Activated naive CD4-positive, alpha-beta T cell treated with anti-CD3 and anti-CD28 coated beads, Interleukin-2, amount 50 U/mL, for 24 hours (primary cell): ENCODE results near the gene ATP8B2.
"Not testable (repeated sequence)": the region's sequence is repeated elsewhere in the genome, so short reads cannot be mapped to it uniquely, and the experiment has no call there.

Experiments
- H3K27ac Mint-ChIP-seq: one replicate; pipeline ENCODE4 v1.8.0; 2021; ENCODE audit warnings: mild to moderate bottlenecking, mixed read lengths
- H3K27me3 Mint-ChIP-seq: one replicate; pipeline ENCODE4 v1.8.0; 2021; ENCODE audit warnings: mixed read lengths
- H3K36me3 Mint-ChIP-seq: one replicate; pipeline ENCODE4 v1.8.0; 2021; ENCODE audit warnings: mixed read lengths
- H3K4me1 Mint-ChIP-seq: one replicate; pipeline ENCODE4 v1.8.0; 2021; ENCODE audit warnings: mixed read lengths
- H3K4me3 Mint-ChIP-seq: one replicate; pipeline ENCODE4 v1.8.0; 2021; ENCODE audit warnings: mild to moderate bottlenecking, mixed read lengths
- H3K9me3 Mint-ChIP-seq: one replicate; pipeline ENCODE4 v1.8.0; 2021; ENCODE audit warnings: mixed read lengths

Gene ATP8B2

DNA sequence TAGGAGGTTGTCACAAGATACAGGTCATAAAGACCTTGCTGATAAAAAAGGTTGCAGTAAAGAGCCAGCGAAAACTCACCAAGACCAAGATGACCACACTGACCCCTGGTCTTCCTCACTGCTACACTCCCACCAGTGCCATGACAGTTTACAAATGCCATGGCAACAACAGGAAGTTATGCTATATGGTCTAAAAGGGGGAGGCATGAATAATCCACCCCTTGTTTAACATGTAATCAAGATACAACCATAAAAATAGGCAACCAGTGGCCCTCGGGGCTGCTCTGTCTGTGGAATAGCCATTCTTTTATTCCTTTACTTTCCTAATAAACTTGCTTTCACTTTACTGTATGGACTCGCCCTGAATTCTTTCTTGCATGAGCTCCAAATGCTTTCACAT, 11.1 kb upstream of the ATP8B2 start:
- H3K36me3 Mint-ChIP-seq, H3K27me3 Mint-ChIP-seq, H3K4me3 Mint-ChIP-seq, H3K4me1 Mint-ChIP-seq, H3K9me3 Mint-ChIP-seq, H3K27ac Mint-ChIP-seq: not testable (repeated sequence)

DNA sequence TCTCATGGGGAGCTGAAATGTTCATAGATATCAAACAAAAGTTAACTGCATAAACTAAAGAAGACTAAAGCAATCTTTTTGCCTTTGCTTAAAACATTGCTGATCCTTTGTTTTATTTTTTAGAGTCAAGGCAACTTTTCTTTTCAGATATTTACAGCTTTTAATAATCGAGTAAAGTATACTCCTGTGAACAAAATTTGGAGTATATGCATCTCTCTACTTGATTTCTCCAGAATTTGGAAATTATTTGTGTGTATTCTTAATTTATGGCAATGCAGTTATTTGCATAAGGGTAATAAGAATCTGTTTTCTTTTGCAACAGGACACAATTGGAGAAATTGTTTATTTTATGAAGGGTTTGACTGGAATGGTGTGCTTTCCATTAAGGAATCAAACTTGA, 8.6 kb upstream of the ATP8B2 start:
- Mint-ChIP-seq H3K9me3 (no peaks in the 10 kb centered on the region), H3K27me3 (no peaks in the 10 kb centered on the region), H3K36me3 (no peaks in the 10 kb centered on the region), H3K4me3 (no peak overlapping the region), H3K27ac (no peak overlapping the region), H3K4me1 (no peaks in the 10 kb centered on the region)

DNA sequence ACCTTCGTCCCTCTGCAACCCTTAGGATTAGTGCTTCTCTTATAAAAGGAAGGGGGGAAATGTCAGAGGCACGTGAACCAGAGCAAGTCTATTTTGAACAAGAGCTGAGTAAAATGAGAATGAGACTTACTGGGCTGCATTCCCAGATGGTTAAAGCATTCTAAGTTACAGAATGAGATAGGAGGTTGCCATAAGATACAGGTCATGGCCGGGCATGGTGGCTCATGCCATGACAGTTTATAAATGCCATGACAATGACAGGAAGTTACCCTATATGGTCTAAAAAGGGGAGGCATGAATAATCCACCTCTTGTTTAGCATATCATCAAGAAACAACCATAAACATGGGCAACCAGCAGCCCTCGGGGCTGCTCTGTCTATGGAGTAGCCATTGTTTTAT, 6.9 kb upstream of the ATP8B2 start:
- Mint-ChIP-seq H3K27me3 (no peaks in the 10 kb centered on the region), H3K36me3 (no peaks in the 10 kb centered on the region), H3K4me1 (no peaks in the 10 kb centered on the region), H3K9me3 (no peaks in the 10 kb centered on the region), H3K27ac (no peak overlapping the region), H3K4me3 (no peak overlapping the region)

DNA sequence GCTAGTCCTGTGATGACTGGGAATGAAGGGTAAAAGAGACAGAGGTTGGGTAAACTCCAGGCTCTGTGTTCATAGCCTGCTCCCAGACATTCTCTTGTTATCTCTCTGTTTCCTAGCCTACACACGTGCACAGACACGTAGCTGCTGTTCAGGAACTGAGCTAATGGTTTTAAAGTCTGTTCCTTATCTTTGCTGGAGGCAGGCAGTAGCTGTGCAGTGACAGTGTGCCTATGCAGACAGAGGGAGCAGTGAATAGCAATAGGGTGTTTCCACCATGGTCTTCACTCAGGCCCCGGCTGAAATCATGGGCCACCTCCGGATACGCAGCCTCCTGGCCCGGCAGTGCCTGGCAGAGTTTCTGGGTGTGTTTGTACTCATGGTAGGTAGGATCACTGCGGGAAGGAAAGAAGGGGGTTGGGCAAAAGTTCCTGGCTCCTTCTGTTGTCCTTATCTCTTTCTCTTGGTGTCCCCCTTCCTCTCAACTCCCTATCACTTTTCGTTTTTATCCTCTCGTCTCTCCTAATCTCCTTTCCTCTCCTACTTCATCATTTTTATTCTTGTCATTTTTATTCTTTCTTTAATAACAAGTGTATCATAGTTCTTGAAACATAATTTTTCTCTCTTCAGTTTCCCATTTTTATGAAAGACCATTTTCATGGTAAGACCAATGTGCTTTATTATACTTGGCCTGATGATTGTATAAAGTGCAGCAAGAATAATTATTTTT, 4.3 kb upstream of the ATP8B2 start, which contains the start of gene AQP10:
Gene AQP10 (plus strand): TSS at position 212 of the 727 bp plus-strand sequence. CDS start 63 bp downstream, at position 275.
- H3K4me3 Mint-ChIP-seq, result no peak within 1 kb of the TSS
- peak within 1 kb of the TSS; percentile 71 for H3K27ac Mint-ChIP-seq
- no peaks in the 10 kb centered on the region for H3K9me3 Mint-ChIP-seq

DNA sequence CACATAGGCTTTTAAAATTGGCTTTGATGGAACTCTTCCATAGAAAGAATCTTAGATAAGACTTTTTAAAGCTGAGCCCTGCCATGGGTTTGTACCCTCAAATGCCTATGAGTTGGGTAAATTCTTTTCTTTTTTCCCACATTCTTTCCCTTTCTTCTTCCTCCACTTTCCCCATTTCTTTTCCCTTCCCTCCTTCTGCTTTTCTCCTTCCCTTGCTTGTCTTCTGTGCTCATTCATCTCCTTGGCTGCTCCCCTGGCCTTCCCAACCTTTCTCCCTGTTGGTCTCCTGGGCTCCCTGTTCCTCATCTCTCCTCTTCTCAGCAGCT, 3.8 kb upstream of the ATP8B2 start:
- H3K9me3 Mint-ChIP-seq, H3K36me3 Mint-ChIP-seq, H3K4me1 Mint-ChIP-seq, H3K4me3 Mint-ChIP-seq, H3K27me3 Mint-ChIP-seq, H3K27ac Mint-ChIP-seq: not testable (repeated sequence)

More for the DNA sequence above, 4.3 kb upstream of the ATP8B2 start, which contains the start of gene AQP10:
- Mint-ChIP-seq H3K36me3 (no peaks in the 10 kb centered on the region), H3K4me1 (peaks cover 3% of the 10 kb centered on the region), H3K27me3 (no peaks in the 10 kb centered on the region)

DNA sequence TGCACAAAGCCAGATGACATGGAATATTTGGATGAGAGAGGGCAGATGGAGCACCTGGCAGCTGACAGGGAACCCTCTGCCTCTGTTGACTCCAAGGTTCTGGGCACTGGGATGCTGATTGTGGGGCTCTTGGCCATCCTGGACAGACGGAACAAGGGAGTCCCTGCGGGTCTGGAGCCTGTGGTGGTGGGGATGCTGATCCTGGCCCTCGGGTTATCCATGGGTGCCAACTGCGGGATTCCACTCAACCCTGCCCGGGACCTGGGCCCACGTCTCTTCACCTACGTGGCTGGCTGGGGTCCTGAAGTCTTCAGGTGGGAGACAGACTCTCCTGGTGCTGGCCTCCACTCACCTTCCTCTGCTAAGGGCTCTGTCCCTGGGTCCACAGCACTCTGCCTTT, 1.8 kb upstream of the ATP8B2 start:
- H3K36me3 Mint-ChIP-seq, result no peaks in the 10 kb centered on the region
- H3K27ac Mint-ChIP-seq, result no peak overlapping the region
- no peaks in the 10 kb centered on the region for H3K27me3 Mint-ChIP-seq
- H3K4me1 Mint-ChIP-seq, result peaks cover 26% of the 10 kb centered on the region
- H3K9me3 Mint-ChIP-seq, result no peaks in the 10 kb centered on the region
- H3K4me3 Mint-ChIP-seq, result no peak overlapping the region

DNA sequence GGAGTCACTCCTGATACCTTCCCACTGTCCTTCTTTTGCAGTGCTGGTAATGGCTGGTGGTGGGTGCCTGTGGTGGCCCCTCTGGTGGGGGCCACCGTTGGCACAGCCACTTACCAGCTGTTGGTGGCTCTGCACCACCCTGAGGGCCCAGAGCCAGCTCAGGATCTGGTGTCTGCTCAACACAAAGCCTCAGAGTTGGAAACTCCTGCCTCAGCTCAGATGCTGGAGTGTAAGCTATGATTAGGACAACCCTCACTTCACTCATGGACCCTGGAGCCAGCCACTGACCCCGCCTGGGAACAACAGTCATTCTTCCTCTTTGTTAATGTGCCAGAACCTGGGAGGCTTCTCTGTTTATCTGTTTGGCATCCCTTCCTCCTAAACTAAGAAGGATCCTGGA, 1.1 kb upstream of the ATP8B2 start:
- Mint-ChIP-seq H3K27ac (no peak overlapping the region), H3K27me3 (no peaks in the 10 kb centered on the region), H3K4me3 (peak overlapping the region; percentile 94), H3K36me3 (no peaks in the 10 kb centered on the region), H3K9me3 (no peaks in the 10 kb centered on the region), H3K4me1 (peaks cover 29% of the 10 kb centered on the region)

DNA sequence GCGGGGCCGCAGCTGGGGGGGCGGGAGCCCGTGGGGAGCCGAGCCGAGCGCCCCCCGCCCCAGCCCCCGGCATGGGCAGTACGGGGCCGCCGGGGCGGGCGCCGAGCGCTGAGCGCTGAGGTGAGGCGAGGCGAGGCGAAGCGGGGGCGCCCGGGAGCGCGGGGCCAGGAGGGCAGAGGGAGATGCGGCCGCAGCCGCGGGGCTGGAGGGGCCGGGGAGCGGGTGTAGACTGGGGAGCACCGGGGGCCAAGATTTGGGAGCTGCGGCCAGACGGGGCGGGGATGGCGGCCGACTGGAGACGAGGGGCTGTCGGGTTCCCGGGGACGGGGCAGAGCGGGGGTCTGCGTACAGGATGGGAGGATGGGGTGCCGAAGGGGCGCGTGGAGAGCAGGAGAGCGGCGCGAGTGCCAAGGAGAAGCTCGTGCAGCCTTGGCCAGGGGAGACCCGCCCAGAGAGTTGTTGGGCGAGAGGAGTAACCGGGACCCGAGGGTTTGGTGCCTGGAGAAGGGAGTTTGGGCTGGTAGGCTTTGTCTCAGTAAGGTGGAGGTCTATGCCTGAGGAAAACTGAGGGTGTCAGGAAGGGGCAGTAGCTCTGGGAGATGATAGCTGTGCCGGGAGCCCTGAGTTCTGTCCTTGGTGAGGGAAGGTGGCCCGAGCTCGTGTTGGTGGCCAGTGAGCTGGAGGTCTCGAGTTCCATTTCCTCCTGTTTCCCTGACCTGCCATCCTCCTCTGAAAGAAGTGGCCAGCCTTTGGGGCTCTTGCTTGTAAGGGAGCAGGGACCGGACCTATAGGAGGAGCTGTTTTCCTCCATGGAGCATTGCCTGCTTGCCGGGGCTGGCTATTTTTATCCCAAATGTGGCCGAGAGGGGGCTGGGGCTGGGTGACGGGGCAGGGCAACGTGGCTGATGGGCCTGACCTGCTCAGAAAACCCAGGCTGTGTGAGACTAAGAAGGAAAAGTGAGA, 539 bp downstream of the ATP8B2 start:
- Mint-ChIP-seq H3K4me3 (peak overlapping the region; percentile 95), H3K36me3 (no peaks in the 10 kb centered on the region), H3K27me3 (no peaks in the 10 kb centered on the region), H3K4me1 (peaks cover 45% of the 10 kb centered on the region), H3K27ac (peak overlapping the region; percentile 80), H3K9me3 (no peaks in the 10 kb centered on the region)

DNA sequence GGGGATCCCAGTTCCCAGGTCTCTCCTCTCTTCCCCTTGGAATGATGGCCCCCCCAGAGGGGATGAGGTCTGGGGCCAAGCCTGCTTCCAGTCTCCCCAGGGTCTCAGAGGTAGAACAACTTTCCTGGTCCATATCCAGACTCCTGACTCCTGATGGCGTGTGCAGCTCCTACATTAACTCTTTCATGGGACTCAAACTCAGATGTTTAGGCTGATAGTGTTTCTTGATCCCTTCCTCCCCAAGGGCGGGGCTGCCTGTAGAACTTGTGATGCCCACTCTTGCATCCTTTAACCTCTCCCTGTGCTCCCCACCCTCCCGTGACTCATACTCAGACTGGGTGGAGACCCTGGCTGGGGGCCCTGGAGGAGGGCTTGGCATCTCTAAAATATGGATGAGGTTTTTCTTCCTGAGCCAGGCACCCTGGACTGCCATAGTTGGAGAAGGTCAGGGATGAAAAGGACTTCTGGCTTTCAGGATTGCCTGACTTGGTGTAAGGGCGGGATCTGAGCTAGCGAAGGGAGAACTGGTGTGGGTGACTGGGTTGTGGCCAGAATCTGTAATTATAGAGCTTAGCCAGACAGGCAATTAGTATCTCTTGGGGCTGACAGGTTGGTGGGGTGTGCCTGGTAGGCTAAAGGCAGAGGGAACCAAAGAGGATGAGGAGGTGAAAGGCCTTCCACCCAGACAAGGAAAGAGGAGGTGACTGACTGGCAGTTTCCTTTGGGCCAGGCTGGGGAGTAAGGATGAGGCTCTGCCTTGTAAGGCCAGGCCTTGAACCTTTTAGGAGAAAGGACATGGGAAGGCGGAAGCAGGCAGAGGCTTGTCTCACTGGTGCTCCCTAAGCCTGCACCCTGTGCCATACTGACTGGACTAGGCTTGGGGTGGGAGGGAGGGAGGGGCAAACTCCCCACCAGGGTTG, 1.5 kb downstream of the ATP8B2 start:
- Mint-ChIP-seq H3K4me3 (peak overlapping the region; percentile 95), H3K9me3 (no peaks in the 10 kb centered on the region), H3K27me3 (no peaks in the 10 kb centered on the region), H3K27ac (peak overlapping the region; percentile 80), H3K4me1 (peaks cover 54% of the 10 kb centered on the region), H3K36me3 (no peaks in the 10 kb centered on the region)

DNA sequence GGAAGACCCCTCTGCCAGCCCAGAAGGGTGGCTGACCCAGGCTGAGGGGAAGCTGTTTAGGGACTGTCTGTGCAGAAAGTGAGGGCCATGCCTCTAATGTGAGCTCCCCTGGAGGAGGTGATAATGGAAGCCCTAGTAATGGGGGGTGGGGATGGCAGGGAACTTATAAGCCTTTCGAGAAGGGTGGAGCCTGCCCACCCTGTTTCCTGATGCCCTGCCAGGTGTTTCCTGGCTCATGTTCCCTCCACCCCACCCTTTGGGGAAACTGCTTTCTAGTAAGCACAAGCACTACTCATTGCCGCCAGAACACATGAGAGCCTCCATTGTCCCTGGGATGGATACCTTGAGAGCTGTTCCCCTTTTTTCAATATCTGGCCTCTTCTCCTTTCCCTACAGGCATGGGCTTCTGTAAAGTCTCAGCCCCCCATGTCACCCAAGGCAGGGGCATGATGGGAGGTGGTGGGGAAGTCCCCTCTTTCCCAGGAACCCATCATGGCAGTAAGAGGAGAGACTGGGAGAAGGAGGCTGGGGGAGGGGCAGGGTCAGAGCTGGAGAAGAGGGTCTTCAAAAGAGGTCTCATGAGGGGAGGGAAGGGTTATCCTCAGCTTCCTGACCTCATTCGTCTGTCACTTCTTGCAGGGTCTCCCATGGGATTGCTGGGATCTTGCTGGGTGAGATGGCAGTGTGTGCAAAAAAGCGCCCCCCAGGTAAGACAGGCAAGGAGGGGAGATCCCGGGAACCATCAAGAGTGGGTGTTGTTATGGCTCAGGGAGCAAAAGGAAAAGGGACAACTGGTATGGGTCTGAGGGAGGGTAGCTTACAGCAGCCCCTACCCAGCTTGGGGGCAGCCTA, 2.4 kb downstream of the ATP8B2 start:
- peak overlapping the region; percentile 20 for H3K27ac Mint-ChIP-seq

DNA sequence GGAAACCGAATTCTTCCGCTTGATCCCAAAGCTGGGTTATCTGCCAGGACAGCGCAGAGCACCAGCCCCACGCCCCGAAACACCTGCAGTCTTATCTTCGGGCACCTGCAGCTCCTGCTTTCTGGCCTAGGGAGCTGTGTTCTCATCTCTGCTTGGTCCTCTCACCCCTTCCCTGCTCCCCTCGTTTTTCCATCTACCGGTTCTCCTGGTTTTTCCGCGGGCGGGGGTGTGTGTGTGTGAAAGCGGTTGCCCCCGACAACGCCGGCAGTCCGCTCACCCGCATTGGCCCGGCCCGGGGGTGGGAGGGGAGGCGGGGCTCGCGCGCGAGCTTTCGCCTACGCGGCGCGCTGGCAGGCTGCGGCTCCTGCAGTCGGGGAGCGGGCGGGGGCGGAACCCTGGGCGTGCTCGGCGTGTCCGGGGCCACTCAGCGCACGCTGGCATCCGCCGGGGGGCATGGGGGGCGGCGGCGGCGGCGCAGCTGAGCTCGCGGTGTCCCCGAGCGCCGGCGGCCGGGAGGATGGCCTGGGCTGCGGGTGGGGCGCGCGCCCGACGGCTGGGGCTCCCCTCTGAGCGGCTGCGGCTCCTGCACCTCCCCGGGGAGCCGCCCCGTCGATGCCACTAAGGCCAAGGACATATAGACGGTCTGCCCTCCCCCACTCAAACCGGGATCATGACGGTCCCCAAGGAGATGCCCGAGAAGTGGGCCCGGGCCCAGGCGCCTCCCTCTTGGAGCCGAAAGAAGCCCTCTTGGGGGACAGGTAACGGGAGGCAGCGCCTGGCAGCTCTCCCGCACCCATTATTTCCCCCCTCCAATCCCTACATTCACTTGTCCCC, 3.2 kb downstream of the ATP8B2 start:
- Mint-ChIP-seq H3K27me3 (no peaks in the 10 kb centered on the region), H3K4me3 (peak overlapping the region; percentile 85), H3K27ac (no peak overlapping the region), H3K36me3 (no peaks in the 10 kb centered on the region), H3K4me1 (peaks cover 61% of the 10 kb centered on the region), H3K9me3 (no peaks in the 10 kb centered on the region)

More for the DNA sequence above, 2.4 kb downstream of the ATP8B2 start:
- no peaks in the 10 kb centered on the region for H3K9me3 Mint-ChIP-seq
- no peaks in the 10 kb centered on the region for H3K27me3 Mint-ChIP-seq
- no peaks in the 10 kb centered on the region for H3K36me3 Mint-ChIP-seq
- peak overlapping the region; percentile 85 for H3K4me3 Mint-ChIP-seq
- H3K4me1 Mint-ChIP-seq, result peaks cover 61% of the 10 kb centered on the region

DNA sequence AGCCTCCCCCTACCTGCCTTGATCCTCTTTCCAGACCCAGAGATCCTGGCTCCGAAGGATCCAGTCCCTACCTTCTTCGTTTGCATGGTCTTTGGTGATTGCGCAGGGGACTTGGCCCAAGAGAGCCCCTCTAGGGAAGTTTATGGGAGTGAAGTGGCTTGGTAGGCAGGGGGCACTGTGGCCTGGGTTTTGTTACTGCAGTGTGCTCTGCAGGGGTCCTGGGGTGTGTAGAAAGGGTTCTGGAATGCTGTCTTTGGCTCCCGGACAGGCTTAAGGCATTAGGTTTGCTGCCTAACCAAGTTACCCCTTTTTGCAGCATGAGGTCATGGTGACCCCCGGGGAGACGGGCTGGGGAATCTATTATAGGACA, 3.8 kb downstream of the ATP8B2 start:
- Mint-ChIP-seq H3K9me3 (no peaks in the 10 kb centered on the region), H3K4me1 (peaks cover 64% of the 10 kb centered on the region), H3K27ac (peak overlapping the region; percentile 8), H3K27me3 (no peaks in the 10 kb centered on the region), H3K4me3 (peak overlapping the region; percentile 75), H3K36me3 (no peaks in the 10 kb centered on the region)

DNA sequence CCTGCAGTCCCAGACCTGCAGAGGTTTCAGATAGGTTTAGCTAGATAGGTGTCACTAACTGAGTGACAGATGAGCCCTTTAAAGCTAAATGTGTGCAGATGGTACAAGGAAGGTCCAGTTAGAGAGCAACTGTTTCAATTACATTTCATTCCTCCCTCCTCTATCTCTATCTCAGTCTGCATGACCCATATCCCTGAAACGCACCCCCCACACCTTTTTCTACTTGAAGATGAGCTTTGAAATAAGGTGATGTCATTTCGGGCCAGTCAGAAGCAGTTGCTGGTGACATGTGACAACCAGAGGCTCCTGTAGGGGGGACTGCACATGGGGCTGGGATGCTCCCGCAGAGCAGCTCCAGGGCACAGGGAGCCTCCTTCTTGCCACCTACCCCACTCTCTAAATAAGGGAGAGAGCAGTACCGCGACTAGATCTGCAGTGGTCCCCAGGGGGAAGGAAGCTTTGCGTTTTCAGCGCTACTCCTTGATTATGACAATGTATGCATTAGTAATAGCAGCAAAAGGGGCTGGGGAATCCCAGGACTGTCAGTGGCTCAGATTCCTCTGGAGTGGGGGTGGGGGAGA, 4.3 kb downstream of the ATP8B2 start:
- Mint-ChIP-seq H3K27ac (peak overlapping the region; percentile 94), H3K4me1 (peaks cover 69% of the 10 kb centered on the region), H3K4me3 (peak overlapping the region; percentile 75), H3K36me3 (peaks cover 2% of the 10 kb centered on the region), H3K27me3 (no peaks in the 10 kb centered on the region), H3K9me3 (no peaks in the 10 kb centered on the region)

DNA sequence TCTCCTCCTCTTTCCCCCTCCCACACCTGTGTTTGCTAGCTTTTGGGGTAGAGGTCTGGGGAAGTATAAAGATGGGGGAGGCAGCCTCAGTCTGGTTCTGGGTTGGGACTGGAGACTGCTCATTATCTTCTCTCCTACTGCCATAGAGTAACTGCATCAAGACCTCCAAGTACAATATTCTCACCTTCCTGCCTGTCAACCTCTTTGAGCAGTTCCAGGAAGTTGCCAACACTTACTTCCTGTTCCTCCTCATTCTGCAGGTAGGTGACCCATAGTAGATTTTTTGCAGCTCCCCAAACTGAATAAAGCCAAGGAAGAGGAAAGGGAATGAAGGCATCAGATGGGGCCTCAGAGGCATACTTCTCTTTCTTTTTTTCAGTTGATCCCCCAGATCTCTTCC, 5.3 kb downstream of the ATP8B2 start:
- Mint-ChIP-seq H3K9me3 (no peaks in the 10 kb centered on the region), H3K27ac (peak overlapping the region; percentile 33), H3K4me1 (peaks cover 76% of the 10 kb centered on the region), H3K4me3 (peak overlapping the region; percentile 21), H3K27me3 (no peaks in the 10 kb centered on the region), H3K36me3 (peaks cover 4% of the 10 kb centered on the region)
